ENCODE results near the gene NRXN3.

The NRXN3 gene

DNA sequence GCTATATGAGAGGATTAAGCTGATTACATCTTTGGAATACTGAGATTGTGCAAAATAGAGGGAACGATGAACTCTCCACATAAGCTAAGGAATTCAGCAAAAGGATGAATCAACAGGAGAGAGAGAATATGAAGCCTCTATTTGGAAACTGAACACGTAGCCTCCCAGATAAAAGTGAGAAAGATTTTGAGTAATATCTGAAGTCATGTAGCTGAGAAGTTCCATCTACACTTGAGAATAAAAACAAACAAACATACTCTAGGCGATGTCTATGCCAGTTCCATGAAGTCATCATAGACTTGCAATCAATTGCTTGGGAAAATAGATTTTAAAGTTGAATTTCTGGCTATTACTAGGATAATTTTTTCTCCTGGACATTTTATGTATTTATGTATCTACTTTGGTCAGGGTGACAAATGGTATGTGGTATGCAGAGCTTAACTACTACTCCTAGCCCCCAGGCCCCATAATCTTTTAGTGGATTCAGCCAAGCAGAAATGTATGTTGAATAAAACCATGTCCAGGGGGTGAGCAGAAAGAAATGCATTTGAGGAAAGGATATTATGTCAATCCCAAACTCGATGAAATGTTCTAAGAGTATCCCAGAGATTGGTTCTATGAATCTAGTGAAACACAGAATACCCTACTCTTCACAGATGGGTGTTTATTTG lies 1413.7 kb downstream of the NRXN3 start:
- H3K4me3 ChIP-seq (ENCODE audit: low read depth, low read length): no peak overlapping the region
- POLR2A ChIA-PET: interaction anchor here (1.1 kb wide), 1 partner anchor 115 kb away, joined by 3 read pairs; no protein-coding TSS in a partner anchor
- CTCF ChIA-PET: interaction anchor here (0.6 to 1.4 kb wide), 3 partner anchors 12 to 119 kb away, joined by 3 to 6 read pairs (median 3); no protein-coding TSS in a partner anchor
- H3K4me1 ChIP-seq (ENCODE audit: control insufficient read depth, insufficient read depth, low read length): peaks cover 2% of the 10 kb centered on the region; the same call in 1 of the 2 replicates
- H3K27ac ChIP-seq (ENCODE audit: extremely low read depth, low read depth, low read length): no peak overlapping the region
- TF ChIP-seq ZNF701 (tag by site-specific recombination; IDR thresholded peaks at IDR 0.05): no peak
- TF ChIP-seq ZNF473 (tag by site-specific recombination; IDR thresholded peaks at IDR 0.05): no peak
- no peak for TF ChIP-seq ZNF19 (tag by site-specific recombination; IDR thresholded peaks at IDR 0.05; ENCODE audit: low read depth)
- TF ChIP-seq ZNF274 (IDR thresholded peaks at IDR 0.05; ENCODE audit: low read length): no peak
- no peak for TF ChIP-seq ZNF274 (tag by site-specific recombination; IDR thresholded peaks at IDR 0.05; ENCODE audit: borderline replicate concordance)
- no peak for TF ChIP-seq ZNF155 (tag by site-specific recombination; IDR thresholded peaks at IDR 0.05)
- TF ChIP-seq ZNF433 (tag by site-specific recombination; IDR thresholded peaks at IDR 0.05; ENCODE audit: low read depth): no peak
- no peak for TF ChIP-seq HOXC10 (CRISPR knock-in tag; IDR thresholded peaks at IDR 0.05)
- TF ChIP-seq ZNF211 (tag by site-specific recombination; IDR thresholded peaks at IDR 0.05; ENCODE audit: low read depth): no peak
- TF ChIP-seq, protein P1, sequence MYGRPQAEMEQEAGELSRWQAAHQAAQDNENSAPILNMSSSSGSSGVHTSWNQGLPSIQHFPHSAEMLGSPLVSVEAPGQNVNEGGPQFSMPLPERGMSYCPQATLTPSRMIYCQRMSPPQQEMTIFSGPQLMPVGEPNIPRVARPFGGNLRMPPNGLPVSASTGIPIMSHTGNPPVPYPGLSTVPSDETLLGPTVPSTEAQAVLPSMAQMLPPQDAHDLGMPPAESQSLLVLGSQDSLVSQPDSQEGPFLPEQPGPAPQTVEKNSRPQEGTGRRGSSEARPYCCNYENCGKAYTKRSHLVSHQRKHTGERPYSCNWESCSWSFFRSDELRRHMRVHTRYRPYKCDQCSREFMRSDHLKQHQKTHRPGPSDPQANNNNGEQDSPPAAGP (tag by site-specific recombination; IDR thresholded peaks at IDR 0.05): no peak
- TF ChIP-seq ZNF10 (tag by site-specific recombination; IDR thresholded peaks at IDR 0.05): no peak
- no peak for TF ChIP-seq ZNF174 (tag by site-specific recombination; IDR thresholded peaks at IDR 0.05)
- no peak for TF ChIP-seq MZF1 (tag by site-specific recombination; IDR thresholded peaks at IDR 0.05; ENCODE audit: borderline replicate concordance)
- no peak for TF ChIP-seq KLF7 (tag by site-specific recombination; IDR thresholded peaks at IDR 0.05; ENCODE audit: borderline replicate concordance)
- no peak for TF ChIP-seq ZNF157 (tag by site-specific recombination; IDR thresholded peaks at IDR 0.05)
- no peak for TF ChIP-seq ZNF416 (tag by site-specific recombination; IDR thresholded peaks at IDR 0.05)
- no peak for TF ChIP-seq FEZF1 (tag by site-specific recombination; IDR thresholded peaks at IDR 0.05)
- TF ChIP-seq ZNF571 (tag by site-specific recombination; IDR thresholded peaks at IDR 0.05): no peak
- no peak for TF ChIP-seq KLF1 (tag by site-specific recombination; IDR thresholded peaks at IDR 0.05)
- no peak for TF ChIP-seq ZNF510 (tag by site-specific recombination; IDR thresholded peaks at IDR 0.05; ENCODE audit: insufficient replicate concordance)
- TF ChIP-seq, protein P2, sequence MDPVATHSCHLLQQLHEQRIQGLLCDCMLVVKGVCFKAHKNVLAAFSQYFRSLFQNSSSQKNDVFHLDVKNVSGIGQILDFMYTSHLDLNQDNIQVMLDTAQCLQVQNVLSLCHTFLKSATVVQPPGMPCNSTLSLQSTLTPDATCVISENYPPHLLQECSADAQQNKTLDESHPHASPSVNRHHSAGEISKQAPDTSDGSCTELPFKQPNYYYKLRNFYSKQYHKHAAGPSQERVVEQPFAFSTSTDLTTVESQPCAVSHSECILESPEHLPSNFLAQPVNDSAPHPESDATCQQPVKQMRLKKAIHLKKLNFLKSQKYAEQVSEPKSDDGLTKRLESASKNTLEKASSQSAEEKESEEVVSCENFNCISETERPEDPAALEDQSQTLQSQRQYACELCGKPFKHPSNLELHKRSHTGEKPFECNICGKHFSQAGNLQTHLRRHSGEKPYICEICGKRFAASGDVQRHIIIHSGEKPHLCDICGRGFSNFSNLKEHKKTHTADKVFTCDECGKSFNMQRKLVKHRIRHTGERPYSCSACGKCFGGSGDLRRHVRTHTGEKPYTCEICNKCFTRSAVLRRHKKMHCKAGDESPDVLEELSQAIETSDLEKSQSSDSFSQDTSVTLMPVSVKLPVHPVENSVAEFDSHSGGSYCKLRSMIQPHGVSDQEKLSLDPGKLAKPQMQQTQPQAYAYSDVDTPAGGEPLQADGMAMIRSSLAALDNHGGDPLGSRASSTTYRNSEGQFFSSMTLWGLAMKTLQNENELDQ (tag by site-specific recombination; IDR thresholded peaks at IDR 0.05; ENCODE audit: low read depth): no peak
- H3K36me3 ChIP-seq (ENCODE audit: control insufficient read depth in 2 of 2, insufficient read depth in 1 of 2, low read length in 2 of 2): no peaks in the 10 kb centered on the region
- H3K9me3 ChIP-seq (ENCODE audit: control insufficient read depth, insufficient read depth, low read depth, low read length): no peaks in the 10 kb centered on the region

DNA sequence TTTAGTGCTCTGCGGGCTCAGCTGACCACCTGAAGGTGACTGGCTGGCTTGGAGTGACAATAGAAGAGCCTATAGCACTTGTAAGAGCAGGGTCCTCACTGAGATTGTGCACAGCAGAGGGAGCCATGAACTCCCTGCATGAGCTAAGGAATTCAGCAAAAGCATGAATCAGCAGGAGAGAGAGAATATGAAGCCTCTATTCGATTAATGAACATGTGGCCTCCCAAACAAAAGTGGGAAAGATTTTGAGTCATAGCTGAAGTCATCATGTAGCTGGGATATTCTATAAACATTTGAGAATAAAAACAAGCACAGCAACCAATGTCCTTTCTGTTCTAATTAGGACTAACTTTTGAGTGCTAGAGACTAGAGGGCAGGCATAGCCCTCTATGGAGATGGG lies 1414.5 kb downstream of the NRXN3 start:
- Histone ChIP-seq H3K36me3 (ENCODE audit: control insufficient read depth in 2 of 2, insufficient read depth in 1 of 2, low read length in 2 of 2) (no peaks in the 10 kb centered on the region), H3K9me3 (ENCODE audit: control insufficient read depth, insufficient read depth, low read depth, low read length) (no peaks in the 10 kb centered on the region), H3K27ac (ENCODE audit: extremely low read depth, low read depth, low read length) (no peak overlapping the region), H3K4me3 (ENCODE audit: low read depth, low read length) (no peak overlapping the region), H3K4me1 (ENCODE audit: control insufficient read depth, insufficient read depth, low read length) (peaks cover 2% of the 10 kb centered on the region; the same call in 1 of the 2 replicates)
- ChIA-PET CTCF (interaction anchor here (1.1 to 1.4 kb wide), 2 partner anchors 11 to 21 kb away, joined by 3 to 6 read pairs; no protein-coding TSS in a partner anchor), POLR2A (interaction anchor here (1.1 kb wide), 1 partner anchor 116 kb away, joined by 3 read pairs; no protein-coding TSS in a partner anchor)
- peak; percentile 14; the same call in 1 of the 2 replicates for TF ChIP-seq ZBTB21 (tag by site-specific recombination; IDR thresholded peaks at IDR 0.05)
- TF ChIP-seq ZBTB1 (tag by site-specific recombination; IDR thresholded peaks at IDR 0.05): no peak
- no peak for TF ChIP-seq ZFP69B (tag by site-specific recombination; IDR thresholded peaks at IDR 0.05)
- TF ChIP-seq, protein P3, sequence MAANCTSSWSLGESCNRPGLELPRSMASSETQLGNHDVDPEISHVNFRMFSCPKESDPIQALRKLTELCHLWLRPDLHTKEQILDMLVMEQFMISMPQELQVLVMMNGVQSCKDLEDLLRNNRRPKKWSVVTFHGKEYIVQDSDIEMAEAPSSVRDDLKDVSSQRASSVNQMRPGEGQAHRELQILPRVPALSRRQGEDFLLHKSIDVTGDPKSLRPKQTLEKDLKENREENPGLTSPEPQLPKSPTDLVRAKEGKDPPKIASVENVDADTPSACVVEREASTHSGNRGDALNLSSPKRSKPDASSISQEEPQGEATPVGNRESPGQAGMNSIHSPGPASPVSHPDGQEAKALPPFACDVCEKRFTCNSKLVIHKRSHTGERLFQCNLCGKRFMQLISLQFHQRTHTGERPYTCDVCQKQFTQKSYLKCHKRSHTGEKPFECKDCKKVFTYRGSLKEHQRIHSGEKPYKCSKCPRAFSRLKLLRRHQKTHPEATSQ (tag by site-specific recombination; IDR thresholded peaks at IDR 0.05): no peak
